Type B pancreatic cell (in vitro differentiated cells): ENCODE data around the gene GPC5. TPM values are rescaled to one million over a fixed set of nuclear protein-coding genes. Genes with fewer than 3 reads are reported as not detected.

Experiments used
- DNase-seq: peaks from one replicate; pipeline ENCODE4 v3.0.0; 2021; ENCODE audit warnings: mixed read lengths; ENCODE audit not compliant: unreplicated experiment; ENCODE audit errors: extremely low spot score
- H3K27ac Mint-ChIP-seq: 2 replicates; pipeline ENCODE4 v1.8.0; 2021; ENCODE audit warnings: mild to moderate bottlenecking, mixed read lengths
- H3K27me3 Mint-ChIP-seq: 2 replicates; pipeline ENCODE4 v1.8.0; 2021; ENCODE audit warnings: mixed read lengths
- H3K36me3 Mint-ChIP-seq: 2 replicates; pipeline ENCODE4 v1.8.0; 2021; ENCODE audit warnings: mixed read lengths
- H3K4me1 Mint-ChIP-seq: one replicate; pipeline ENCODE4 v1.8.0; 2021; ENCODE audit warnings: mixed read lengths; ENCODE audit not compliant: unreplicated experiment
- H3K4me3 Mint-ChIP-seq: 2 replicates; pipeline ENCODE4 v1.8.0; 2021; ENCODE audit warnings: mild to moderate bottlenecking, mixed read lengths
- H3K9me3 Mint-ChIP-seq: 2 replicates; pipeline ENCODE4 v1.8.0; 2021; ENCODE audit warnings: mixed read lengths
- CTCF ChIP-seq: fragments of 200-600 bp; sonication (generic); conservative IDR thresholded peaks from 2 replicates; pipeline ENCODE4 v1.5.0; 2021; ENCODE audit warnings: antibody characterized with exemption, mild to moderate bottlenecking
- total RNA-seq: library from RNA; stranded (reverse); gene quantifications from 2 replicates; pipeline ENCODE4 v1.2.1, GENCODE V29; 2021; ENCODE audit warnings: low replicate concordance

GPC5 gene
- total RNA-seq, 1 donor from 2014 or later = 2.8 TPM

- no peak for TF ChIP-seq CTCF
Observed at GRCh38 chr13:91397595-91397994, 826 bp upstream of the GPC5 start.

GRCh38 chr13:91399189-91400062 lies 1.0 kb downstream of the GPC5 start:
- H3K4me3 Mint-ChIP-seq = peak overlapping the region; percentile 82
- no peak for TF ChIP-seq CTCF
- H3K36me3 Mint-ChIP-seq = no peaks in the 10 kb centered on the region
- DNase-seq = no peak
- H3K9me3 Mint-ChIP-seq = no peaks in the 10 kb centered on the region
- no peak overlapping the region for H3K27ac Mint-ChIP-seq
- peaks cover 8% of the 10 kb centered on the region for H3K4me1 Mint-ChIP-seq
- H3K27me3 Mint-ChIP-seq = peaks cover 84% of the 10 kb centered on the region

More at GRCh38 chr13:91397595-91397994, 826 bp upstream of the GPC5 start:
- no peak for DNase-seq
- peak overlapping the region; percentile 88 for H3K4me3 Mint-ChIP-seq
- H3K27ac Mint-ChIP-seq = no peak overlapping the region
- peaks cover 77% of the 10 kb centered on the region for H3K27me3 Mint-ChIP-seq
- no peaks in the 10 kb centered on the region for H3K9me3 Mint-ChIP-seq
- H3K36me3 Mint-ChIP-seq = no peaks in the 10 kb centered on the region
- H3K4me1 Mint-ChIP-seq = peaks cover 8% of the 10 kb centered on the region

- H3K27ac Mint-ChIP-seq = no peak overlapping the region
- TF ChIP-seq CTCF = no peak
- H3K27me3 Mint-ChIP-seq = peaks cover 78% of the 10 kb centered on the region
- H3K36me3 Mint-ChIP-seq = no peaks in the 10 kb centered on the region
- no peak for DNase-seq
- H3K9me3 Mint-ChIP-seq = no peaks in the 10 kb centered on the region
- peaks cover 8% of the 10 kb centered on the region for H3K4me1 Mint-ChIP-seq
- H3K4me3 Mint-ChIP-seq = peak overlapping the region; percentile 82
Observed at GRCh38 chr13:91400063-91400399, 1.6 kb downstream of the GPC5 start.

- H3K27me3 Mint-ChIP-seq = peaks cover 72% of the 10 kb centered on the region
- peaks cover 8% of the 10 kb centered on the region for H3K4me1 Mint-ChIP-seq
- DNase-seq = no peak
- H3K4me3 Mint-ChIP-seq = peak overlapping the region; percentile 82
- no peaks in the 10 kb centered on the region for H3K36me3 Mint-ChIP-seq
- no peaks in the 10 kb centered on the region for H3K9me3 Mint-ChIP-seq
- no peak overlapping the region for H3K27ac Mint-ChIP-seq
- no peak for TF ChIP-seq CTCF
Observed at GRCh38 chr13:91400671-91401070, 2.2 kb downstream of the GPC5 start.

GRCh38 chr13:91401920-91402319 lies 3.5 kb downstream of the GPC5 start:
- no peak overlapping the region for H3K27ac Mint-ChIP-seq
- peaks cover 5% of the 10 kb centered on the region for H3K9me3 Mint-ChIP-seq
- peaks cover 65% of the 10 kb centered on the region for H3K27me3 Mint-ChIP-seq
- no peak for TF ChIP-seq CTCF
- no peak for DNase-seq
- H3K36me3 Mint-ChIP-seq = no peaks in the 10 kb centered on the region
- H3K4me1 Mint-ChIP-seq = peaks cover 8% of the 10 kb centered on the region
- no peak overlapping the region for H3K4me3 Mint-ChIP-seq
